Mesendoderm (in vitro differentiated cells): ENCODE data around the gene MRS2.
A peak's percentile ranks its signal among the peaks of the same experiment; 100 is the strongest.
"Not testable (repeated sequence)": the region's sequence is repeated elsewhere in the genome, so short reads cannot be mapped to it uniquely, and the experiment has no call there.

ENCODE experiments used
- DNase-seq: peaks from one replicate; pipeline ENCODE4 v3.0.0; 2013
- H2AK5ac ChIP-seq: 2 replicates; pipeline ENCODE4 v1.6.1; 2013; ENCODE audit warnings: low read length, inconsistent platforms
- H2BK120ac ChIP-seq: 2 replicates; pipeline ENCODE4 v1.6.1; 2013; ENCODE audit warnings: low read depth, mild to moderate bottlenecking, low read length, moderate library complexity, mixed read lengths
- H2BK15ac ChIP-seq: replicated peaks from 2 replicates; pipeline ENCODE4 v1.6.1; 2013; ENCODE audit warnings: low read depth, mild to moderate bottlenecking, moderate library complexity
- H2BK5ac ChIP-seq: 2 replicates; pipeline ENCODE4 v1.6.1; 2013; ENCODE audit warnings: low read length, inconsistent platforms
- H3K18ac ChIP-seq: 2 replicates; pipeline ENCODE4 v1.6.1; 2013; ENCODE audit warnings: mild to moderate bottlenecking, low read length, mixed read lengths
- H3K23ac ChIP-seq: one replicate; pipeline ENCODE4 v1.6.1; 2013; ENCODE audit warnings: low read length
- H3K27ac ChIP-seq: 2 replicates; pipeline ENCODE4 v1.5.1; 2013; ENCODE audit warnings: low read depth, mild to moderate bottlenecking, inconsistent platforms, low read length, moderate library complexity
- H3K27me3 ChIP-seq: 2 replicates; pipeline ENCODE4 v1.6.1; 2013; ENCODE audit warnings: low read length, control low read depth, mild to moderate bottlenecking, inconsistent platforms; ENCODE audit not compliant: insufficient read depth, poor library complexity
- H3K36me3 ChIP-seq: 2 replicates; pipeline ENCODE4 v1.6.1; 2013; ENCODE audit warnings: low read length, inconsistent platforms; ENCODE audit not compliant: control insufficient read depth, insufficient read depth
- H3K4ac ChIP-seq: one replicate; pipeline ENCODE4 v1.6.1; 2013; ENCODE audit warnings: low read depth, mild to moderate bottlenecking, low read length, moderate library complexity
- H3K4me1 ChIP-seq: 2 replicates; pipeline ENCODE4 v1.6.1; 2013; ENCODE audit warnings: low read depth, low read length, inconsistent platforms; ENCODE audit not compliant: control insufficient read depth
- H3K4me2 ChIP-seq: 2 replicates; pipeline ENCODE4 v1.6.1; 2013; ENCODE audit warnings: low read length
- H3K4me3 ChIP-seq: 2 replicates; pipeline ENCODE4 v1.5.1; 2013; ENCODE audit warnings: mild to moderate bottlenecking, low read length
- H3K56ac ChIP-seq: one replicate; pipeline ENCODE4 v1.6.1; 2013; ENCODE audit warnings: low read length
- H3K79me1 ChIP-seq: 2 replicates; pipeline ENCODE4 v1.6.1; 2013; ENCODE audit warnings: low read length, inconsistent platforms
- H3K79me2 ChIP-seq: 2 replicates; pipeline ENCODE4 v1.6.1; 2013; ENCODE audit warnings: mild to moderate bottlenecking, low read length; ENCODE audit not compliant: control insufficient read depth, insufficient read depth
- H3K9ac ChIP-seq: 2 replicates; pipeline ENCODE4 v1.6.1; 2013; ENCODE audit warnings: low read length, inconsistent platforms
- H4K5ac ChIP-seq: one replicate; pipeline ENCODE4 v1.6.1; 2013; ENCODE audit warnings: low read length
- H4K8ac ChIP-seq: one replicate; pipeline ENCODE4 v1.6.1; 2013; ENCODE audit warnings: low read depth, mild to moderate bottlenecking, control low read depth, low read length, moderate library complexity
- WGBS: extraction: QIAGEN DNeasy Blood & Tissue Kit; methylation state at CpG from one replicate; pipeline ENCODE4 v1.1.7; 2013; ENCODE audit warnings: low lambda C conversion rate, missing lambda C conversion rate; ENCODE audit not compliant: insufficient coverage; ENCODE audit errors: extremely low coverage; 5-methylcytosine and 5-hydroxymethylcytosine counted together

Gene MRS2

DNA sequence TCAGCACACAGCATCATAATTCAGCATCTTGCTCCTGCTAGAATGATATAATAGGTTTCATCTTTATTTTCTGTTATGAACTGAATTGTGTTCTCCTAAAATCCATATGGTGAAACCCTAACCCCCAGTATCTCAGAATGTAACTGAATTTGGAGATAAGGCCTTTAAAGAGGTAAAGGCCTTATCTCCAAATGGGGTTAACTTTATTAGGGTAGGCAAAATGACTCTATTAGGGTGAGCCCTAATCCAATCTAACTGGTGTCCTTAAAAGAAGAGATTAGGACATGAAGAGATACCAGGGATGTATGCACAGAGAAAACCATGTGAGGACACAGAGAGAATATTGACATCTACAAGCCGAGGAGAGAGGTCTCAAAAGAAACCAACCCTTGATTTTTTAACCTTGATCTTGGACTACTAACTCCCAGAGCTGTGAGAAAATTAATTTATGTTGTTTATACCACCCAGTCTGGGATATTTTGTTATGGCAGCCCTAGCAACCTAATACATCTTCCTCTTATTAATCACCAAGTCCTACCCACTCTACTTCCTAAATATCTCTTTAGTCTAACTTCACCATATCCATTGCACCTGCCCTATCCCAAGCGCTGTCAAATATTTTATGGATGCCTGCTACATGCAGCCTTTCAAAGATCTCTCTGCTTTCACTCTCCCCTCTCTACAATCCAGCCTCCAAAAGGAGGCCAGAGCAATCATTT lies 8.5 kb upstream of the MRS2 start:
- no peaks in the 10 kb centered on the region for H3K36me3 ChIP-seq
- H3K4me1 ChIP-seq, result peaks cover under 1% of the 10 kb centered on the region
- no peak overlapping the region for H3K4ac ChIP-seq
- H3K18ac ChIP-seq, result no peak overlapping the region
- no peak overlapping the region for H2AK5ac ChIP-seq
- H3K27me3 ChIP-seq, result no peaks in the 10 kb centered on the region
- no peak overlapping the region for H2BK120ac ChIP-seq
- H2BK5ac ChIP-seq, result no peak overlapping the region
- H3K56ac ChIP-seq, result no peak overlapping the region
- no peak overlapping the region for H2BK15ac ChIP-seq
- no peaks in the 10 kb centered on the region for H3K79me2 ChIP-seq
- no peak overlapping the region for H3K4me2 ChIP-seq
- H3K23ac ChIP-seq, result no peak overlapping the region
- DNase-seq, result peak; percentile 35
- H4K8ac ChIP-seq, result no peak overlapping the region
- H4K5ac ChIP-seq, result no peak overlapping the region
- H3K9ac ChIP-seq, result no peak overlapping the region
- H3K27ac ChIP-seq, result no peak overlapping the region
- WGBS, result no CpG with 5 or more reads among the region's 2 CpGs
- no peaks in the 10 kb centered on the region for H3K79me1 ChIP-seq
- H3K4me3 ChIP-seq, result no peak overlapping the region

DNA sequence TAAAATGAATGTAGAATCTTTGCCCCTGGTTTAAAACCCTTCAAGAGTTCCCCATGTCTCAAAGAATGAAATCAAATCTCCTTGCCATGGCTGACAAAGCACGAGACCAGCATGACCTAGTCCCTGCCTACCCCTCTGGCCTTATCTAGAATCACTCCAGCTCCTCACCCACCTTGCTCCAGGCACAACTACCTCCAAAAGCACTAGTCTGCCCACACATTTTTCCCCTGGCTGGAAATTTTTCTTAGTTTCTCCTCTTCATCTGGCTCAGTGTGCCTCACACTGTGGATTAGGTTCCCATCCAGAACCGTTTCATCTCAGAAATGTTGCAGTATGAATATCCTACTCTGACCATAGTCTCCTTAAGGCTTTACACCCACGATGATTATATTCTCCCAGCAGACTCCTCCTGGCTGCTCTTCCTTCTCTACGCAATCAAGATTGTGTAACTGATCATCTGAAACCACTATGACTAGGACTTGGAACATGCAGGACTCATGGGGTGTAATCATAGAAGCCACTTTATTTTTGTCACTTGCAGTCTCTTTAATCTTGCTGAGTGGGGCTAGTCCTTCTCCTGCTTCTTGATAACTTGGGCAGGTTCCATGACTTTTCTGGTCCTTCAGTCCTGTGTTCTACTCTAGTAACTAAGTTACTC lies 7.8 kb upstream of the MRS2 start:
- Histone ChIP-seq H2BK120ac (no peak overlapping the region), H3K4ac (no peak overlapping the region), H3K23ac (no peak overlapping the region), H3K27me3 (no peaks in the 10 kb centered on the region), H3K36me3 (no peaks in the 10 kb centered on the region), H3K56ac (no peak overlapping the region), H3K79me1 (no peaks in the 10 kb centered on the region), H2AK5ac (peak overlapping the region; percentile 16), H3K4me1 (peaks cover 4% of the 10 kb centered on the region), H3K9ac (no peak overlapping the region), H3K27ac (no peak overlapping the region), H2BK15ac (no peak overlapping the region), H3K4me3 (no peak overlapping the region), H3K18ac (no peak overlapping the region), H3K4me2 (no peak overlapping the region), H3K79me2 (no peaks in the 10 kb centered on the region), H4K8ac (no peak overlapping the region), H4K5ac (no peak overlapping the region), H2BK5ac (no peak overlapping the region)
- WGBS, result no CpG with 5 or more reads among the region's 4 CpGs
- no peak for DNase-seq

DNA sequence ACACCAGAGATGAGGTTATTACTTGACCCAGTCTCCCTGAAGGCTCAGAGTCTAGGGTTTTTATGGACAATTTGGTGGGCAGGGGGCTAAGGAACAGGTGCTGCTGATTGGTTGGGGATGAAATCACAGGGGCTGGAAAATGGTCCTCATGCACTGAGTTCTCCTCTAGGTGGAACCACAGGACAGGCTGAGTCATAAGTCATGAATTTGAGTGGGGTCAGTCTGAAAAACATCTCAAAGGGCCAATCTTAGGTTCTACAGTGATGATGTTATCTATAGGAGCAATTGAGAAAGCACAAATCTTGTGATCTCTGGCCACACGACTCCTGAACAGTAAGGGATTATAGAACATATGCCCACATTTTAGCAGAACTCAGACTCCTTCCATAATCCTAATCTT lies 5.9 kb upstream of the MRS2 start:
- Histone ChIP-seq H3K4ac (no peak overlapping the region), H2AK5ac (peak overlapping the region; percentile 11), H2BK15ac (no peak overlapping the region), H3K56ac (no peak overlapping the region), H2BK120ac (no peak overlapping the region), H3K9ac (no peak overlapping the region), H3K79me1 (no peaks in the 10 kb centered on the region), H3K27me3 (no peaks in the 10 kb centered on the region), H3K27ac (no peak overlapping the region), H2BK5ac (no peak overlapping the region), H3K79me2 (no peaks in the 10 kb centered on the region), H3K4me2 (no peak overlapping the region), H3K4me3 (no peak overlapping the region), H3K23ac (no peak overlapping the region), H4K5ac (no peak overlapping the region), H3K18ac (no peak overlapping the region), H4K8ac (no peak overlapping the region), H3K36me3 (no peaks in the 10 kb centered on the region), H3K4me1 (peaks cover 8% of the 10 kb centered on the region)
- no CpG with 5 or more reads among the region's 1 CpG for WGBS
- peak; percentile 30 for DNase-seq

DNA sequence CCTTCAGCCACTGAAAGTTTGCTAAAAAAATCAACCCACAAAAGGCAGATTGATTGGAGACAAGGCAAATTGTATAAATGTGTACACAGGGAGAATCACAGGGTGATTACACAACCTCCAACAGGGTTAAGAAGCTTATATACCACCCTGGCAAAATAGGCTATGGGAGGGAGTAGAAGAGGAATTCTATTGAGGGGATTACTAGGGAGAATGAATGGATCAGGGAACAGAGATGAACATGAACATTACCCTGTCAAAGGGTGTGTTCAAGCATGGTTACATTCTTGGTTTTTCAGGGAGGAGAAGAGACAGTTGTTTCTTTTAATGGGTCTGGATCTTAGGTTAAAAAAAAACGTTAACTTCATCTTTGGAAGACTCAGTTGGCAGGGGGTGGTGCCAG lies 5.1 kb upstream of the MRS2 start:
- Histone ChIP-seq H3K27ac (no peak overlapping the region), H4K5ac (no peak overlapping the region), H3K23ac (no peak overlapping the region), H2BK5ac (no peak overlapping the region), H2BK120ac (no peak overlapping the region), H3K79me2 (peaks cover 5% of the 10 kb centered on the region), H3K9ac (no peak overlapping the region), H3K36me3 (no peaks in the 10 kb centered on the region), H4K8ac (no peak overlapping the region), H3K27me3 (no peaks in the 10 kb centered on the region), H3K4me2 (no peak overlapping the region), H2BK15ac (no peak overlapping the region), H3K56ac (no peak overlapping the region), H3K18ac (peak overlapping the region; percentile 51), H2AK5ac (no peak overlapping the region), H3K79me1 (no peaks in the 10 kb centered on the region), H3K4ac (no peak overlapping the region), H3K4me3 (no peak overlapping the region), H3K4me1 (peaks cover 10% of the 10 kb centered on the region)
- no CpG with 5 or more reads among the region's 1 CpG for WGBS
- no peak for DNase-seq

DNA sequence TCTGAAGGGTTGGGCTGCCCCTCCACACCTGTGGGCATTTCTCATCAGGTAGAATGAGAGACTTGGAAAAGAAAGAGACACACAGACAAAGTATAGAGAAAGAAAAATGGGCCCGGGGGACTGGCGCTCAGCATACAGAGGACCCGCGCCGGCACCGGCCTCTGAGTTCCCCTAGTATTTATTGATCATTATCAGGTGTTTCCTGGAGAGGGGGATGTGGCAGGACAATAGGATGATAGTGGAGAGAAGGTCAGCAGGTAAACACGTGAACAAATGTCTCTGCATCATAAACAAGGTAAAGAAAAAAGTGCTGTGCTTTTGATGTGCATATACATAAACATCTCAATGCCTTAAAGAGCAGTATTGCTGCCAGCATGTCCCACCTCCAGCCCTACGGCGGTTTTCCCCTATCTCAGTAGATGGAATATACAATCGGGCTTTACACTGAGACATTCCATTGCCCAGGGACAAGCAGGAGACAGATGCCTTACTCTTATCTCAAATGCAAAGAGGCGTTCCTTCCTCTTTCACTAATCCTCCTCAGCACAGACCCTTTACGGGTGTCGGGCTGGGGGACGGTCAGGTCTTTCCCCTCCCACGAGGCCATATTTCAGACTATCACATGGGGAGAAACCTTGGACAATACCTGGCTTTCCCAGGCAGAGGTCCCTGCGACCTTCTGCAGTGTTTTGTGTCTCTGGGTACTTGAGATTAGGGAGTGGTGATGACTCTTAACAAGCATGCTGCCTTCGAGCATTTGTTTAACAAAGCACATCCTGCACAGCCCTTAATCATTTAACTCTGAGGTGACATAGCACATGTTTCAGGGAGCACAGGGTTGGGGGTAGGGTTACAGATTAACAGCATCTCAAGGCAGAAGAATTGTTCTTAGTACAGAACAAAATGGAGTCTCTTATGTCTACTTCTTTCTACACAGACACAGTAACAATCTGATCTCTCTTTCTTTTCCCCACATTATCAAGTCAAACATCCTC lies 2.4 kb upstream of the MRS2 start:
- not testable (repeated sequence) for H3K4me3 ChIP-seq, H3K36me3 ChIP-seq, H3K27me3 ChIP-seq, H4K5ac ChIP-seq, H3K4me2 ChIP-seq, H3K79me1 ChIP-seq, H4K8ac ChIP-seq, H2BK120ac ChIP-seq, H3K18ac ChIP-seq, H2BK15ac ChIP-seq, H2AK5ac ChIP-seq, H3K23ac ChIP-seq
- Histone ChIP-seq H3K4ac (peak overlapping the region; percentile 97), H2BK5ac (peak overlapping the region; percentile 88), H3K4me1 (peaks cover 13% of the 10 kb centered on the region), H3K56ac (peak overlapping the region; percentile 76), H3K79me2 (peaks cover 30% of the 10 kb centered on the region), H3K9ac (peak overlapping the region; percentile 37), H3K27ac (peak overlapping the region; percentile 84)
- DNase-seq, result peak; percentile 94
- no CpG with 5 or more reads among the region's 17 CpGs for WGBS
